K562 (cell line): Measurements from ENCODE around the gene ROR2.

ENCODE experiments used
- CTCF ChIP-seq, 3 experiments: IDR thresholded peaks in 2 of 3; conservative IDR thresholded peaks in 1 of 3; 2 replicates each; pipeline ENCODE4 v1.5.1; 2011 to 2012; ENCODE audit warnings: low read length in 3 of 3, mild to moderate bottlenecking in 3 of 3, control low read depth in 2 of 3, improper control_type of control experiment in 1 of 3, inconsistent platforms in 1 of 3, low read depth in 1 of 3, mixed read lengths in 1 of 3, moderate library complexity in 1 of 3; ENCODE audit not compliant: insufficient read depth in 2 of 3
- ETV6 ChIP-seq, 3 experiments: fragments of 150-350 bp in 1 of 3; sonication (generic) in 1 of 3; formaldehyde crosslinking in 1 of 3; IDR thresholded peaks; 2 replicates each; pipeline versions ENCODE4 v1.6.1 to v1.8.0; 2014 to 2022; ENCODE audit warnings: borderline replicate concordance in 2 of 3, low read depth in 2 of 3, antibody characterized with exemption in 1 of 3, low read length in 1 of 3, mild to moderate bottlenecking in 1 of 3, missing genetic modification reagents in 1 of 3
- EZH2 ChIP-seq: IDR thresholded peaks from 2 replicates; pipeline ENCODE4 v1.6.1; 2012; ENCODE audit warnings: low read depth, mild to moderate bottlenecking, inconsistent platforms, low read length, borderline replicate concordance
- MAX ChIP-seq: sonication (generic); formaldehyde crosslinking; IDR thresholded peaks from 2 replicates; pipeline ENCODE4 v1.9.0; 2022; ENCODE audit warnings: mild to moderate bottlenecking, missing genetic modification reagents
- NFIC ChIP-seq: fragments of 450-650 bp; IDR thresholded peaks from 2 replicates; pipeline ENCODE4 v1.6.1; 2017; ENCODE audit warnings: mild to moderate bottlenecking, inconsistent platforms
- REST ChIP-seq, 2 experiments: fragments of 450-650 bp; formaldehyde crosslinking in 1 of 2; IDR thresholded peaks; 2 replicates each; pipeline versions ENCODE4 v1.4.0 to v1.6.1; 2014 to 2020; ENCODE audit warnings: mild to moderate bottlenecking in 2 of 2, borderline replicate concordance in 1 of 2, low read depth in 1 of 2
- SP1 ChIP-seq: sonication (generic); formaldehyde crosslinking; IDR thresholded peaks from 2 replicates; pipeline ENCODE4 v1.8.1; 2022; ENCODE audit warnings: mild to moderate bottlenecking, missing genetic modification reagents
- TFAM ChIP-seq: fragments of 250-450 bp; sonication (Bioruptor Pico); conservative IDR thresholded peaks from 2 replicates; pipeline ENCODE4 v1.5.0; 2021; ENCODE audit warnings: mild to moderate bottlenecking, moderate library complexity
- USF1 ChIP-seq: sonication (generic); formaldehyde crosslinking; IDR thresholded peaks from 2 replicates; pipeline ENCODE4 v1.9.0; 2022; ENCODE audit warnings: mild to moderate bottlenecking, missing genetic modification reagents

- TF ChIP-seq CTCF (IDR thresholded peaks at IDR 0.05 in 2 of 3, conservative IDR thresholded peaks at IDR 0.05 in 1 of 3; ENCODE audit: insufficient read depth in 2 of 3, low read depth in 1 of 3, low read length in 3 of 3) (no peak), MAX (CRISPR knock-in tag) (no peak), TFAM (CRISPR knock-in tag) (no peak), REST (IDR thresholded peaks at IDR 0.05; ENCODE audit: borderline replicate concordance) (no peak), REST (CRISPR knock-in tag; IDR thresholded peaks at IDR 0.05; ENCODE audit: low read depth) (no peak), ETV6 (IDR thresholded peaks at IDR 0.05; ENCODE audit: borderline replicate concordance in 1 of 2, low read depth in 2 of 2, low read length in 1 of 2) (no peak), ETV6 (CRISPR knock-in tag; IDR thresholded peaks at IDR 0.05; ENCODE audit: borderline replicate concordance) (no peak), SP1 (CRISPR knock-in tag) (no peak), NFIC (no peak), EZH2 (no peak), USF1 (CRISPR knock-in tag) (no peak)
Measured at GRCh38 chr9:91677822-91678436, 272.1 kb downstream of the ROR2 start.
